Endodermal cell (in vitro differentiated cells): ENCODE data around the gene MRRF. TPM values are rescaled to one million over a fixed set of nuclear protein-coding genes. Genes with fewer than 3 reads are reported as not detected.
A peak's percentile ranks its signal among the peaks of the same experiment; 100 is the strongest.
"Not testable (repeated sequence)": the region's sequence is repeated elsewhere in the genome, so short reads cannot be mapped to it uniquely, and the experiment has no call there.

ENCODE experiments used
- DNase-seq: peaks from one replicate; pipeline ENCODE4 v3.0.0-alpha.2; 2017
- H3K27ac ChIP-seq: 2 replicates; pipeline ENCODE4 v1.5.1; 2013; ENCODE audit warnings: mild to moderate bottlenecking, low read depth, low read length, moderate library complexity
- H3K27me3 ChIP-seq: 2 replicates; pipeline ENCODE4 v1.6.1; 2013; ENCODE audit warnings: mild to moderate bottlenecking, low read length, moderate library complexity; ENCODE audit not compliant: insufficient read depth, control insufficient read depth, poor library complexity, severe bottlenecking
- H3K36me3 ChIP-seq: 2 replicates; pipeline ENCODE4 v1.7.0; 2013; ENCODE audit warnings: mild to moderate bottlenecking, low read length, moderate library complexity; ENCODE audit not compliant: control insufficient read depth, insufficient read depth
- H3K4me1 ChIP-seq: one replicate; pipeline ENCODE4 v1.7.0; 2013; ENCODE audit warnings: low read length; ENCODE audit not compliant: control insufficient read depth, insufficient read depth
- H3K4me3 ChIP-seq: 2 replicates; pipeline ENCODE4 v1.5.1; 2013; ENCODE audit warnings: mild to moderate bottlenecking, low read length, moderate library complexity
- H3K9ac ChIP-seq: 2 replicates; pipeline ENCODE4 v1.6.1; 2013; ENCODE audit warnings: mild to moderate bottlenecking, low read length, moderate library complexity; ENCODE audit not compliant: poor library complexity, severe bottlenecking; ENCODE audit errors: extremely low read depth
- H3K9me3 ChIP-seq: 2 replicates; pipeline ENCODE4 v1.6.1; 2013; ENCODE audit warnings: mild to moderate bottlenecking, low read length, moderate library complexity; ENCODE audit not compliant: control insufficient read depth
- H3K27ac Mint-ChIP-seq: 2 replicates; pipeline ENCODE4 v1.8.0; 2020; ENCODE audit warnings: mixed read lengths
- H3K27me3 Mint-ChIP-seq: 2 replicates; pipeline ENCODE4 v1.8.0; 2021; ENCODE audit warnings: mild to moderate bottlenecking, mixed read lengths; ENCODE audit not compliant: insufficient read depth
- H3K36me3 Mint-ChIP-seq: 2 replicates; pipeline ENCODE4 v1.8.0; 2020; ENCODE audit warnings: low read depth, mixed read lengths
- H3K4me1 Mint-ChIP-seq: 2 replicates; pipeline ENCODE4 v1.8.0; 2020; ENCODE audit warnings: mixed read lengths
- H3K4me3 Mint-ChIP-seq: 2 replicates; pipeline ENCODE4 v1.8.0; 2020; ENCODE audit warnings: mild to moderate bottlenecking, moderate library complexity, mixed read lengths
- H3K9me3 Mint-ChIP-seq: 2 replicates; pipeline ENCODE4 v1.8.0; 2020; ENCODE audit warnings: mild to moderate bottlenecking, mixed read lengths
- CTCF ChIP-seq: fragments of 200-600 bp; sonication (generic); conservative IDR thresholded peaks from 2 replicates; pipeline ENCODE4 v1.5.0; 2021; ENCODE audit warnings: antibody characterized with exemption, mild to moderate bottlenecking
- WGBS, 2 experiments: methylation state at CpG; one replicate each; pipeline versions ENCODE4 v1.1.5 to v1.1.7; 2013; ENCODE audit warnings: missing lambda C conversion rate in 2 of 2, mixed read lengths in 1 of 2; ENCODE audit not compliant: insufficient coverage in 1 of 2, insufficient read length in 1 of 2; 5-methylcytosine and 5-hydroxymethylcytosine counted together
- total RNA-seq, 2 donors: library from RNA; stranded (reverse); fragmentation: NEBNext Ultra II Directional in 1 of 2; extraction: Animal tissue kit (Norgen Biotek cat#: 25700) in 1 of 2; gene quantifications; 2 replicates in 1 of 2; 3 replicates in 1 of 2; pipeline ENCODE4 v1.2.1, GENCODE V29; 2021

Gene MRRF
- total RNA-seq, 2 donors from 2014 or later: 25.8 to 27.6 TPM

GRCh38 chr9:122325124-122325523 lies 60.4 kb downstream of the MRRF start:
- no peaks in the 10 kb centered on the region for H3K27me3 Mint-ChIP-seq
- H3K36me3 Mint-ChIP-seq: peaks cover 20% of the 10 kb centered on the region
- WGBS, 2 experiments: 80 to 91% methylated on average over 1 of the region's 1 CpG
- H3K27ac ChIP-seq: no peak overlapping the region
- no peak overlapping the region for H3K4me3 Mint-ChIP-seq
- no peaks in the 10 kb centered on the region for H3K9me3 Mint-ChIP-seq
- H3K4me1 ChIP-seq: peaks cover 8% of the 10 kb centered on the region
- no peak overlapping the region for H3K9ac ChIP-seq
- TF ChIP-seq CTCF: no peak
- no peak overlapping the region for H3K27ac Mint-ChIP-seq
- H3K9me3 ChIP-seq: no peaks in the 10 kb centered on the region
- peak; percentile 2 for DNase-seq
- H3K27me3 ChIP-seq: no peaks in the 10 kb centered on the region
- H3K4me3 ChIP-seq: no peak overlapping the region
- peaks cover 15% of the 10 kb centered on the region for H3K4me1 Mint-ChIP-seq
- H3K36me3 ChIP-seq: peaks cover 26% of the 10 kb centered on the region

- Histone ChIP-seq H3K27me3 (no peaks in the 10 kb centered on the region), H3K9ac (no peak overlapping the region), H3K4me1 (peaks cover 10% of the 10 kb centered on the region), H3K4me3 (no peak overlapping the region), H3K36me3 (peaks cover 26% of the 10 kb centered on the region), H3K27ac (no peak overlapping the region), H3K9me3 (no peaks in the 10 kb centered on the region)
- H3K9me3 Mint-ChIP-seq: no peaks in the 10 kb centered on the region
- no peak overlapping the region for H3K4me3 Mint-ChIP-seq
- no peaks in the 10 kb centered on the region for H3K27me3 Mint-ChIP-seq
- TF ChIP-seq CTCF: no peak
- H3K36me3 Mint-ChIP-seq: peaks cover 18% of the 10 kb centered on the region
- WGBS, 2 experiments: 97 to 100% methylated on average over 2 of the region's 2 CpGs
- peaks cover 27% of the 10 kb centered on the region for H3K4me1 Mint-ChIP-seq
- H3K27ac Mint-ChIP-seq: no peak overlapping the region
- no peak for DNase-seq
These were observed 62.5 kb downstream of the MRRF start for GRCh38 chr9:122327175-122327574.

GRCh38 chr9:122329597-122329996 lies 64.9 kb downstream of the MRRF start:
- TF ChIP-seq CTCF: no peak
- Mint-ChIP-seq H3K27me3 (no peaks in the 10 kb centered on the region), H3K4me1 (peaks cover 32% of the 10 kb centered on the region), H3K9me3 (no peaks in the 10 kb centered on the region), H3K4me3 (no peak overlapping the region), H3K36me3 (peaks cover 3% of the 10 kb centered on the region), H3K27ac (no peak overlapping the region)
- Histone ChIP-seq H3K4me3 (no peak overlapping the region), H3K9me3 (no peaks in the 10 kb centered on the region), H3K9ac (no peak overlapping the region), H3K27me3 (no peaks in the 10 kb centered on the region), H3K36me3 (peaks cover 6% of the 10 kb centered on the region), H3K4me1 (peaks cover 10% of the 10 kb centered on the region), H3K27ac (no peak overlapping the region)
- no peak for DNase-seq
- WGBS, 2 experiments: 90 to 100% methylated on average over 2 to 3 of the region's 3 CpGs

- peaks cover 32% of the 10 kb centered on the region for H3K4me1 Mint-ChIP-seq
- not testable (repeated sequence) for H3K9me3 Mint-ChIP-seq, H3K9ac ChIP-seq, H3K27me3 Mint-ChIP-seq, DNase-seq, H3K27me3 ChIP-seq, H3K4me3 Mint-ChIP-seq, H3K36me3 ChIP-seq, H3K9me3 ChIP-seq, H3K36me3 Mint-ChIP-seq, H3K4me3 ChIP-seq, H3K27ac ChIP-seq
- 90 to 94% methylated on average over 3 to 6 of the region's 6 CpGs for WGBS, 2 experiments
- peak overlapping the region; percentile 38 for H3K27ac Mint-ChIP-seq
- H3K4me1 ChIP-seq: peaks cover 10% of the 10 kb centered on the region
These were observed 65.8 kb downstream of the MRRF start for GRCh38 chr9:122330466-122330865.
